GM18868 (cell line): ENCODE measurements around the gene PXN.

ENCODE experiments used
- ATAC-seq: cut with Tn5 transposase; IDR thresholded peaks from one replicate; pipeline ENCODE4 v1.9.1; 2021; ENCODE audit warnings: mild to moderate bottlenecking, moderate library complexity; ENCODE audit not compliant: unreplicated experiment

Gene PXN

GRCh38 chr12:120180975-120181374 is 84.6 kb downstream of the PXN start:
- no peak for ATAC-seq

GRCh38 chr12:120175537-120175936 is 90.0 kb downstream of the PXN start:
- no peak for ATAC-seq

GRCh38 chr12:120175062-120175461 is 90.5 kb downstream of the PXN start:
- no peak for ATAC-seq

GRCh38 chr12:120172053-120172452 is 93.5 kb downstream of the PXN start:
- no peak for ATAC-seq

- ATAC-seq: no peak
Observed at GRCh38 chr12:120170631-120171030, 94.9 kb downstream of the PXN start.

GRCh38 chr12:120169946-120170345 is 95.6 kb downstream of the PXN start:
- ATAC-seq: no peak

- no peak for ATAC-seq
Observed at GRCh38 chr12:120168337-120168736, 97.2 kb downstream of the PXN start.

- no peak for ATAC-seq
Observed at GRCh38 chr12:120167529-120168095, 97.9 kb downstream of the PXN start.

GRCh38 chr12:120164293-120164692 is 101.2 kb downstream of the PXN start:
- ATAC-seq: no peak

- ATAC-seq: no peak
Observed at GRCh38 chr12:120162763-120163162, 102.8 kb downstream of the PXN start.

- ATAC-seq: no peak
Observed at GRCh38 chr12:120161852-120162251, 103.7 kb downstream of the PXN start.
